ENCODE results near the gene DLGAP3. TPM values are rescaled to one million over a fixed set of nuclear protein-coding genes. Genes with fewer than 3 reads are reported as not detected.

DLGAP3 gene
- total RNA-seq, 6 donors from 2014 or later: under 0.01 to 0.57 (median 0.30) TPM; not detected in 1

GRCh38 chr1:34889705-34890104 is 39.7 kb downstream of the DLGAP3 start:
- peaks cover 0 to 17% (median 8%) of the 10 kb centered on the region in 4 donors for H3K27me3 ChIP-seq

GRCh38 chr1:34887593-34887992 is 41.9 kb downstream of the DLGAP3 start:
- 95 to 100% methylated on average over 4 of the region's 4 CpGs for WGBS, 2 donors
- Histone ChIP-seq H3K27me3 (peaks cover 0 to 19% (median 9%) of the 10 kb centered on the region in 4 donors), H3K9me3 (peaks cover 3 to 7% (median 4%) of the 10 kb centered on the region in 4 donors), H3K4me3 (no peak overlapping the region), H3K4me1 (peaks cover 9 to 15% (median 10%) of the 10 kb centered on the region in 4 donors), H3K36me3 (no peaks in the 10 kb centered on the region), H3K27ac (no peak overlapping the region)
- no peak for DNase-seq
- TF ChIP-seq EP300 (IDR thresholded peaks at IDR 0.05) (no peak), CTCF (IDR thresholded peaks at IDR 0.05) (no peak), POLR2AphosphoS5 (IDR thresholded peaks at IDR 0.05) (no peak), POLR2A (IDR thresholded peaks at IDR 0.05) (no peak)
- no peak for ATAC-seq (ENCODE audit: low FRiP score in 2 of 2)

More at GRCh38 chr1:34889705-34890104, 39.7 kb downstream of the DLGAP3 start:
- H3K36me3 ChIP-seq: no peaks in the 10 kb centered on the region
- TF ChIP-seq POLR2AphosphoS5 (IDR thresholded peaks at IDR 0.05): no peak
- peaks cover 9 to 15% (median 10%) of the 10 kb centered on the region in 4 donors for H3K4me1 ChIP-seq
- H3K4me3 ChIP-seq: no peak overlapping the region
- 59% methylated on average over 4 of the region's 4 CpGs for WGBS, 2 donors
- H3K9me3 ChIP-seq: peaks cover 6 to 9% (median 6%) of the 10 kb centered on the region in 4 donors
- H3K27ac ChIP-seq: no peak overlapping the region
- DNase-seq (no peak), ATAC-seq (ENCODE audit: low FRiP score in 2 of 2) (no peak)

- peaks cover 0 to 19% (median 9%) of the 10 kb centered on the region in 4 donors for H3K27me3 ChIP-seq
Observed at GRCh38 chr1:34885405-34886247, 43.8 kb downstream of the DLGAP3 start.

GRCh38 chr1:34884961-34885360 is 44.5 kb downstream of the DLGAP3 start:
- peaks cover 9 to 15% (median 10%) of the 10 kb centered on the region in 4 donors for H3K4me1 ChIP-seq
- no peak overlapping the region for H3K27ac ChIP-seq
- TF ChIP-seq EP300 (IDR thresholded peaks at IDR 0.05): no peak
- no peak for TF ChIP-seq CTCF (IDR thresholded peaks at IDR 0.05)
- TF ChIP-seq POLR2AphosphoS5 (IDR thresholded peaks at IDR 0.05): no peak
- no peak for TF ChIP-seq POLR2A (IDR thresholded peaks at IDR 0.05)
- no peaks in the 10 kb centered on the region for H3K9me3 ChIP-seq
- peak overlapping the region in 2 of 4 donors; percentile 21 to 40 for H3K4me3 ChIP-seq
- peaks cover 0 to 19% (median 9%) of the 10 kb centered on the region in 4 donors for H3K27me3 ChIP-seq
- ATAC-seq (ENCODE audit: low FRiP score in 2 of 2) (no peak), DNase-seq (no peak)
- 11 to 25% methylated on average over 12 to 19 of the region's 19 CpGs for WGBS, 2 donors
- H3K36me3 ChIP-seq: no peaks in the 10 kb centered on the region

More at GRCh38 chr1:34885405-34886247, 43.8 kb downstream of the DLGAP3 start:
- Histone ChIP-seq H3K9me3 (no peaks in the 10 kb centered on the region), H3K36me3 (no peaks in the 10 kb centered on the region), H3K4me3 (peak overlapping the region in 3 of 4 donors; percentile 21 to 42 (median 40)), H3K27ac (no peak overlapping the region), H3K4me1 (peaks cover 9 to 15% (median 10%) of the 10 kb centered on the region in 4 donors)
- TF ChIP-seq CTCF (IDR thresholded peaks at IDR 0.05): no peak
- peak; percentile 16 to 88 for ATAC-seq (ENCODE audit: low FRiP score in 2 of 2)
- DNase-seq: peak; percentile 42 to 90
- WGBS, 2 donors: 0 to 2% methylated on average over 6 to 39 of the region's 80 CpGs

GRCh38 chr1:34884536-34884935 is 44.9 kb downstream of the DLGAP3 start:
- DNase-seq: no peak

More at GRCh38 chr1:34884536-34884935, 44.9 kb downstream of the DLGAP3 start:
- peak in 1 of 2 donors; percentile 7 for ATAC-seq (ENCODE audit: low FRiP score in 2 of 2)
- H3K9me3 ChIP-seq: no peaks in the 10 kb centered on the region
- H3K4me1 ChIP-seq: peaks cover 9 to 15% (median 10%) of the 10 kb centered on the region in 4 donors
- H3K27ac ChIP-seq: no peak overlapping the region
- no peaks in the 10 kb centered on the region for H3K36me3 ChIP-seq
- H3K27me3 ChIP-seq: peaks cover 0 to 19% (median 9%) of the 10 kb centered on the region in 4 donors
- no peak for TF ChIP-seq POLR2AphosphoS5 (IDR thresholded peaks at IDR 0.05)
- no peak for TF ChIP-seq CTCF (IDR thresholded peaks at IDR 0.05)
- TF ChIP-seq EP300 (IDR thresholded peaks at IDR 0.05): no peak
- TF ChIP-seq POLR2A (IDR thresholded peaks at IDR 0.05): no peak
- H3K4me3 ChIP-seq: no peak overlapping the region
- WGBS, 2 donors: 60 to 64% methylated on average over 3 of the region's 3 CpGs

All from upper lobe of left lung (tissue), 6 donors.